Stimulated activated CD4-positive, alpha-beta T cell treated with anti-CD3 and anti-CD28 coated beads, Interleukin-2, amount 100 ng/mL, for 4 hours (primary cell): ENCODE measurements around the gene SEZ6L2.
A peak's percentile ranks its signal among the peaks of the same experiment; 100 is the strongest.
"Not testable (repeated sequence)": the region's sequence is repeated elsewhere in the genome, so short reads cannot be mapped to it uniquely, and the experiment has no call there.

Source experiments
- DNase-seq: peaks from one replicate; pipeline ENCODE4 v3.0.0-alpha.2; 2020; ENCODE audit warnings: low read depth

The SEZ6L2 gene

DNA sequence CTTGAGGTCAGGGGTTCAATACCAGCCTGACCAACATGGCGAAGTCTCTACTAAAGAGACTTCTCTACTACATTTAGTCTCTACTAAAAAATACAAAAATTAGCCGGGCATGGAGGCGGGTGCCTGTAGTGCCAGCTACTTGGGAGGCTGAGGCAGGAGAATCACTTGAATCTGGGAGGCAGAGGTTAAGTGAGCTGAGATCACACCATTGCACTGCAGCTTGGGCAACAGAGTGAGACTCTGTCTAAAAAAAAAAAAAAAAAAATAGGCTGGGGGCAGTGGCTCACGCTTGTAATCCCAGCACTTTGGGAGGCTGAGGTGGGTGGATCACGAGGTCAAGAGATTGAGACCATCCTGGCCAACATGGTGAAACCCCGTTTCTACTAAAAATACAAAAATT lies 10.5 kb upstream of the SEZ6L2 start:
- not testable (repeated sequence) for DNase-seq

DNA sequence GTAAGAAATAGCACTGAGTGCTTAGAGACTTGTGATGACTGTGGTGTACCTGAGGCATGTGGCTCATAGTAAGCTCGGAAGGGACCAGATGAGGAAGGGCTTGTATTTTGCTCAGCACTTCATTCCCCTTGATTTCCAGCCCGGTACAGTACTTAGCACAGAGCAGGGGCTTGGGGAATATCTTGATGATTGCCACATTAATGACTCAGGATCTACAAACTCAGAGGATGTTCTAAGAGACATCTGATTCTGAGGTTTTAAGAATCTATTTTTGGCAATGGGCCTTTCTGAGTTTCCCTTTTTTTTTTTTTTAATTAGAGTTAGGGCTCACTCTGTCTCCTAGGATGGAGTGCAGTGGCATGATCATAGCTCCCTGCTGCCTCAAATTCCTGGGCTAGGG lies 10.0 kb upstream of the SEZ6L2 start:
- no peak for DNase-seq

- DNase-seq = no peak
Measured at GRCh38 chr16:29908719-29909220, 9.4 kb upstream of the SEZ6L2 start.

DNA sequence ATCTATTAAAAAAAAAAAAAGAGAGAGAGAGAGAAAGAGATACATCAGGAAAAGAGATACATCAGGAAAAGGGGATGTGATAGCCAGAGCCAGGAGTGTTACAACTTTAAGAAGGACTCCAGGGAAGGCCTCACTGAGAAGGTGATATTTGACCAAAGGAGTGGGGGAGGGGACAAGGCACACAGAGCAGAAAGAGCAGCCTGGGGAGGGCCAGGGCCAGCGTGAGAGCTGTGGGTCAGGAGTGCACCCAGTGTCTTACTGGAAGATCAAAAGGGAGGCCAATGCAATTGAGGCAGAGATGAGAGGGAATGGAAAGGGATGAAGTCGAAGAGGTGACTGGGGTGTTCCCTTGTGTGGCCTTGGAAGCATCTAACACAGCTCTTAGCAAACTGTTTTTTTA lies 8.6 kb upstream of the SEZ6L2 start:
- no peak for DNase-seq

- no peak for DNase-seq
Measured at GRCh38 chr16:29906520-29907244, 7.3 kb upstream of the SEZ6L2 start.

DNA sequence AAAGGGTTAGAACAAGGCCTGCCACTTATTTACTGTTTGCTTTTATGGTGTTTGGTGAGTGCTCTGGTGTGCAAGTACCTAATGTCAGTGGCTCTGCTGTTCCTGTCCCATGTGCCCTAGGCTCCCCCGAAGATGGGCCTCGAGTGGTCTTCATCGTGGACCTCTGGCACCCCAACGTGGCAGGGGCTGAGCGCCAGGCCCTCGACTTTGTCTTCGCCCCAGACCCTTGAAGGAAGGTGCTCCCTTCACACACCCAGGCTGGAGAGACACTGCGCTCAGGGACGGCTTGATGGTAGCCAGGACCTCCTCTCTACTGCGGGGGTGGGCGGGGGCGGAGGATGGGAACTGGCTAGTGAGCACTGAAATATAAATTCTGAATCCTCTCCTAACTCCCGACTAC lies 6.3 kb upstream of the SEZ6L2 start:
- no peak for DNase-seq

- DNase-seq = no peak
Measured at GRCh38 chr16:29904947-29905346, 5.6 kb upstream of the SEZ6L2 start.

DNA sequence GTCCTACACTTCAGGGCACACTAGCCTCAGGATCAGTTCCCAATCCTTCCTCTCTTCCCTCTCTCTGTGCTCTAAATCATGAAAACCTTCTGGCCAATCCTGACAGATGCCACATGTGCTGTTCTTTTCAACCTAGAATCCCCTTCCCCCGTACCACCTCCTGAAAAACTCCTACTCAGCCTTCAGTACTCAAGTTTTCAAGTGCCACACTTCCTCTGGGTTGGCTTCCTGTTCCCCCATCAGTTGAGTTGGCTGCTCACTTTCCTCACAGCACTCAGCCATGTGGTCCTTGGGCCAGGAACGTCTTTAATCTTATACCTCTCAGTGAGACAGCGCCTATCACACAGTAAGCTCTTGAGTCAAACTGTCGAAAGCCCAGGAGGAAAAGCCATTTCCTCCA lies 4.2 kb upstream of the SEZ6L2 start:
- DNase-seq = no peak

DNA sequence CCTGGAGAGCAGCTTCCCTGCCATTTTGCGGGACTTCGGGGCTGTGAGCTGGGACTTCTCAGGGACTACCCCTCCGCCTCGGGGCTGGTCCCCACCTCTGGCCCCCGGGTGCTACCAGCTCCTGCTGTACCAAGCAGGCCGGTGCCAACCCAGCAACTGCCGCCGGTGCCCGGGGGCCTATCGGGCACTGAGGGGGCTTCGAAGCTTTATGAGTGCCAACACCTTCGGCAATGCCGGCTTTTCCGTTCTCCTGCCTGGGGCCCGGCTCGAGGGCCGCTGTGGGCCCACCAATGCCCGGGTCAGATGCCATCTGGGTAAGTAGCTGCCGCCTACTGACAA lies 2.2 kb upstream of the SEZ6L2 start:
- no peak for DNase-seq

DNA sequence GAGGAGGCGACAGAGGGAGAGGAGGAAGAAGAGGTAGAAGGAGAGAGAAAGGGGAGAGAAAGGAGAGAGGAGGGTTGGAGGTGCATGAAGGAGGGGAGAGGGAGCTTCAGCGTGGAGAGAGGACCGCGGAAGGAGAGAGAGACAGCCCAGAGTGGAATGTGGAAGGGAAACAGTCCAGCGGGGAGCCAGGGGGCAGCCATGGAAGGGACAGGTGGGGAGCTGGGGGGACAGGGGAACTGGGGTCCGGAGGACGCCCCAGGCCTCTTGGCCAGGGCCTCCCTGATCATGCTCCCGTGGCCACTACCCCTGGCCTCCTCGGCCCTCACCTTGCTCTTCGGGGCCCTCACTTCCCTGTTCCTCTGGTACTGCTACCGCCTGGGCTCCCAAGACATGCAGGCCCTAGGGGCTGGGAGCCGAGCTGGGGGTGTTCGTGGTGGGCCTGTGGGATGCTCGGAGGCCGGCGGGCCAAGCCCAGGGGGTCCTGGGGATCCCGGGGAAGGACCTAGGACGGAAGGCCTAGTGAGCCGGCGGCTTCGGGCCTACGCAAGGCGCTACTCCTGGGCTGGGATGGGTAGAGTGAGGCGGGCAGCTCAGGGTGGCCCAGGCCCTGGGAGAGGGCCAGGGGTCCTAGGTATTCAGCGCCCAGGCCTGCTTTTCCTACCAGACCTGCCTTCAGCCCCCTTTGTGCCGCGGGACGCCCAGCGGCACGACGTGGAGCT lies 1.7 kb upstream of the SEZ6L2 start:
- DNase-seq = no peak

DNA sequence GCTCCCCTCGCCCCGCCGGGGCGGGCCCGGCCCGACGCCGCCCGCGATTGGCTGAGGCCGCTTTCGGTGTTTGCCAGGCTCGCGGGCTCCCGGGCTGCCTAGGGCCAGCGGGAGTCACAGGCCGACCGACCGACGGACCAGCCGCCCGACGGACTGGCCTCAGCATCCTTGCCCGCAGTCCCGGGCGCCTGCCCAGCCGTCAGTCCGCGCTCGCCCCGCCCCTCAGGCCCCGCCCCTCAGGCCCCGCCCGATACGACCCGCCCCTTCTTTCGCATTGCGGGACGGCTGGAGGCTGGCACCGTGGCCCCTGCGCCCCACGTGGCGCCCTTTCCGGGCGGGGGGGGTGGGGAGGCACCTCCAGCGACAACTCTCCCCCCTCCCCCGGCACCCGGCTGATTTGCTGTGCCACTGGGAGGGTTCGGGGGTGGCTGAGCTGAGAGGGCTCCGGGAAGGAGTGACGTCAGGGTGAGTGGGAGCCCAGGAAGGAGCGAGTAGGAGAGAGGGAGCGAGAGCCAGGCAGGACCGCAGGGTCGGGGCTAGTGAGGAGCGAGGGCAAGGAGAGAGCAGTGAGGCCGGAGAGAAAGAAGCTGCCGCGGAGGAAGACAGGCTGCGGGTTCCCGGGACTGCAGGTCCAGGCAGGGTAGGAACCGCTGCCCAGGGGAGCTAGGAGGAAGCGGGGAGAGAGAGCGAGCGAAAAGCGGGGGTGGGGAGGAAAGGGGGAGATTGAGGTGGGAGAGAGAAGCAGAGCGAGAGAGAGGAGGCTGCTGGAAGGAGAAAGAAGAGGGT lies 945 bp upstream of the SEZ6L2 start, which contains the start of gene ASPHD1:
ASPHD1 (plus strand) TSS at position 387 of the 786 bp plus-strand sequence. CDS start 484 bp downstream, outside the sequence.
- DNase-seq = peak; percentile 55

DNA sequence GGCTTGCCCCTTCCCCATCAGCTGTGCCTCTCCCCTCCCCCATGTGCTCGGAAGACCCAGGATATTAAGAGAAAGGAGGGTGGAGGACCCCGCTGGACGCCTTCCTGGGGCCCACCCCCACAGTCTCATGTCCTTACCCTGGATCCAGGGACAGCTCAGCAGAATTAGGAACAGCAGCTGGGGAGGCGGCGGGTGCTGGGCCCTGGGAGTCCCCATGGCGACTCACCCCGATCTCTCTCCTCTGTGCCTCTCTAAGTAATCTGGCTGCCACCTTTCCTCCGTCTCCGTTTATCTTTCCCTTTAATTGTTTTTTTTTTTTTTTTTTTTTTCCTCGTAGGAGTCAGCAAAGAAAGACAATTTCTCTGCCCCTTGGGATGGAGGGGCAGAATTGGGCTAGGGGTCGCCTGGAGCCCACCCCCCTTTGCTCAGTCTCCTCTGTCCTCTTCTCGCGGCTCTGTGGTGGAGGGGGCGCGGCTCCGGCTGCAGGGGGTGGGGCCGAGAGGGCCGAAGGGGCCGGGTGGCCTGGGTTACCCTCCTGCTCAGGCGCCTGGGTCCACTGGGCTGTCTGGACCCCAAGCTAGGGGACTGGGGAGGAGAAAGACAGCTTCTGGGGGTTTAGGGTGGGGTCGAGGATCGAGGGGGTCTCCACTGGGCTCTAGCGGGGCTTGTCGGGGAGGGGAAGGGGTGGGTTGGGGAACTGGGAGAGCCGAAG lies 390 bp downstream of the SEZ6L2 start:
- no peak for DNase-seq

DNA sequence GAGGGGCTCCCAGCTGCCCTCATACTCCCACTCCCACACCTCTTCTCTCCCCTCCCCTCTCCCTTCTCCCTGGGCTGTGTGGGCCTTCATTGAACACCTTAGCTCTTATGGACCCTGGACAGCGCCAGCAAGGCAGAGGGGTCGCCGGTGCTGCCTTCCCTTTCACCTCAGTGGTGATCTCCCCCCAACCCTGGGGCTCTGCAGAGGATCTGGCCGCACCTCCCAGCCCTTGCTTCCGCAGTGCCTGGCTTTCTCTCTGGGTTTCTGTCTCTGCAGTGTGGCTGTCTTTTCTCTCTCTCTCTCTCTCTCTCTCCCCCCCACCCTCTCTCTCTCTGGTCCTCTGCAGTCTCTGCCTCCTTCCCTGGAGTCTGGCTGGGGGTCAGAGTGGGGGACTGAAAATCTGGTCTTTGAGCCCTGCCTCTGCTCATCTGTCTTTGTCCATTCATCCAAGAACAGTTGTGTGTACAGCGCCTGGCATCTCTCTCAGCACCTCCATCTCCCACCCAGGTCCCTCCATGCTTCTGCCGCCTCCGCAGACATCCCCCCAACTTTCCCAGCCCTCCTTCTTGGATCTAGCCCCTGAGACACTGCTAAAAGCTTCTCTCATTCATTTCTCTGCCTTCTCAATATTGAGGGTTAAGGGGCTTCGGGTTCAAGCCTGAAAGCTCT lies 1.1 kb downstream of the SEZ6L2 start:
- no peak for DNase-seq

- no peak for DNase-seq
Measured at GRCh38 chr16:29897333-29897732, 2.0 kb downstream of the SEZ6L2 start.

- DNase-seq = no peak
Measured at GRCh38 chr16:29896841-29897240, 2.5 kb downstream of the SEZ6L2 start.

- DNase-seq = no peak
Measured at GRCh38 chr16:29894352-29894751, 5.0 kb downstream of the SEZ6L2 start.

DNA sequence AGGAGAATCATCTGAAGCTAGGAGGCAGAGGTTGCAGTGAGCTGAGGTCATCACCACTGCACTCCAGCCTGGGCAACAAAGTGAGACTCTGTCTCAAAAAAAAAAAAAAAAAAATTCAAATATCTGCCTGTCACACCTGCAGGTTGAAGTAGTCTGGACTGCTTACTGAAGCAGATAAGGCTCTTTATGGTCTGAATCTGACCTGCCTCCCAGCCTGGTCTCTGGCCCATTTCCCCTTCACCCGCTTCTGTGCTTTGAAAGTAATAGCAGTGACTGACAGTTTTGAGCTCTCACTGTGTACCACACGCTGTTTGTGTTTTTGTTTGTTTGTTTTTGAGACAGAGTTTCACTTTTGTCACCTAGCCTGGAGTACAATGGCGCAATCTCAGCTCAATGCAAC lies 5.8 kb downstream of the SEZ6L2 start:
- DNase-seq = no peak

- DNase-seq = no peak
Measured at GRCh38 chr16:29892458-29892813, 6.9 kb downstream of the SEZ6L2 start.

DNA sequence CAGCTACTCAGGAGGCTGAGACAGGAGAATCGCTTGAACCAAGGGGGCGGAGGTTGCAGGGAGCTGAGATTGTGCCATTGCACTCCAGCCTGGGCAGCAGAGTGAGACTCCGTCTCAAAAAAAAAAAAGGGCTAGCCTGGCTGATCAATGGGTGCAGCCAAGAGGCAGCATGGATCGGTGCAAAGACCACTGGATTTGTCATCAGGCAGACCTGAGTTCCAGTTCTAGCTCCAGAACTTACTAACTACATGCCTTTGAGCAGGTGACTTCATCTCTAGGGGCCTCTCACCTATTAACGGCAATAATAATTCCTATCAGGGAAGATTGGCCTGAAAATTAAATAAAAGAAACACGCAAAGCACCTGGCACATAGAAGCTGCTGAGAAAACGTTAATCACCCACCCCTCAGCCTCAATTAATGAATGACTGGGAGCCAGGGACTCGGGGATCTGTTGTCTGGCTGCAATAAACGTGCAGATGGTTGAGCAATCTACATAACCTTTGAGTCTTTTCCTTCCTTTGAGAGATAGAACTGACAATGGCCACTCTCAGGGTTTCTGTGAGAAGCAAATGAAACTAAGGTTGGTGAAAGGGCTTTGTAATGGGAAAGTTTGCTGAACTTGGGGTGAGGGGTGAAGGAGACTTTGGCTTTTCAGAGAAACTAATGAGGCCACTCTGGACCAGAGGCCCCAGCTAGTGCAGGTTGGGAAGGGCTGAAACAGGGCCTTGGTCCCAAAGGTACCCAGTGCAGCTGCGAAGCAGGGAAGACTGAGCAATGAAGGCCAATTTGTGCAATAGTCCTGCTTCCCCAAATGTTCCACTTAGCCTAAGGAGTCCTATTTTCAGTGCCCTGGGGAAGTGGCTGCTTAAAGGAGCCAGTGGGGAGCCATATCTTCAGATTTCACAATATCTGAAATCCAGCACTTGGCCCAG lies 7.6 kb downstream of the SEZ6L2 start:
- no peak for DNase-seq

GRCh38 chr16:29889372-29889771 lies 10.0 kb downstream of the SEZ6L2 start:
- DNase-seq = not testable (repeated sequence)

DNA sequence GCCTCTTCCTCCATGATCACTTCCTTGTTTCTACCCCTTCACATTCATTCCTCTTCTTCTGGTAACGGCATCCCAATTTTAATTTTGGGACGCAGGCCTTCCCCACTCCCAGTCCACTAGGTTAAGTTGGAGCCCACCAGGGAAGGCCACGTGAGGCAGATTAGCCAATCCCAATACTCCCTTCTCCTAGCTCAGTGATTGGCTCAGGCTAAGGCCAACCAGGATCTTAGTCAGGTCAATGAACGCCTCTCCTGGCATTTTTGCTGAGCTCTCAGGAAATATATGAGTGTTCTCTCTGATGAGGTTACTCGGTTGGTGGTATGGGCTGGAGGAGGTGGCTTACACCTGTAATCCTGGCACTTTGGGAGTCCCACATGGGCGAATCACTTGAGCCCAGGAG lies 15.4 kb downstream of the SEZ6L2 start:
- no peak for DNase-seq
